Measurements from ENCODE around the gene TSPAN18.

The TSPAN18 gene

DNA sequence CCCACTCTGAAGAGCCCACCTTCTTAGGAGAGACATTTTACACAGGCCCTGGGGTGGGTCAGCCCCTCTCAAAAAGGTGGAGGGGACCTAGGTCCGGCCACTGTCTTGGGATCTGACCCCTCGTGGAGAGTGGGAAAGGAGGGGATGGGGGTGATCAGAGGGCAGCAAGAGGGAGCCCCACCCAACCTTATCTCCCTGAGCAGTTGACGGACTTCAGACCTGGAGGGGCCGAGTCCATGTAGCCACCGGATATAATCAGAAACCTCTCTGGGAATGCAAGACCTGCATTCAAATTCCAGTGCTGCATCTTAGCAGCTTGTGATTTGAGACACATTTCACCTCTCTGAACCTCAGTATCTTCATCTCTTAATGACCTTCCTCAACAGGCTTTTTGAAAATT, 179.9 kb downstream of the TSPAN18 start:
- Histone ChIP-seq H3K4me2 (ENCODE audit: low read length) (no peak overlapping the region), H4K20me1 (ENCODE audit: insufficient read depth, low read length) (no peaks in the 10 kb centered on the region), H3K27me3 (ENCODE audit: low read depth, low read length) (no peaks in the 10 kb centered on the region), H2AFZ (ENCODE audit: low read depth, low read length) (no peak overlapping the region), H3K79me2 (ENCODE audit: low read length) (no peaks in the 10 kb centered on the region), H3K4me3 (ENCODE audit: low read length) (no peak overlapping the region), H3K27ac (ENCODE audit: low read length) (no peak overlapping the region), H3K4me1 (ENCODE audit: low read length) (peaks cover 36% of the 10 kb centered on the region), H3K36me3 (replicated peaks; ENCODE audit: low read depth, low read length) (no peaks in the 10 kb centered on the region), H3K9ac (ENCODE audit: low read length) (no peak overlapping the region), H3K9me3 (ENCODE audit: insufficient read depth, low read length) (no peaks in the 10 kb centered on the region)
- TF ChIP-seq EZH2phosphoT487 (IDR thresholded peaks at IDR 0.05; ENCODE audit: low read depth) = no peak
- TF ChIP-seq, protein P1, sequence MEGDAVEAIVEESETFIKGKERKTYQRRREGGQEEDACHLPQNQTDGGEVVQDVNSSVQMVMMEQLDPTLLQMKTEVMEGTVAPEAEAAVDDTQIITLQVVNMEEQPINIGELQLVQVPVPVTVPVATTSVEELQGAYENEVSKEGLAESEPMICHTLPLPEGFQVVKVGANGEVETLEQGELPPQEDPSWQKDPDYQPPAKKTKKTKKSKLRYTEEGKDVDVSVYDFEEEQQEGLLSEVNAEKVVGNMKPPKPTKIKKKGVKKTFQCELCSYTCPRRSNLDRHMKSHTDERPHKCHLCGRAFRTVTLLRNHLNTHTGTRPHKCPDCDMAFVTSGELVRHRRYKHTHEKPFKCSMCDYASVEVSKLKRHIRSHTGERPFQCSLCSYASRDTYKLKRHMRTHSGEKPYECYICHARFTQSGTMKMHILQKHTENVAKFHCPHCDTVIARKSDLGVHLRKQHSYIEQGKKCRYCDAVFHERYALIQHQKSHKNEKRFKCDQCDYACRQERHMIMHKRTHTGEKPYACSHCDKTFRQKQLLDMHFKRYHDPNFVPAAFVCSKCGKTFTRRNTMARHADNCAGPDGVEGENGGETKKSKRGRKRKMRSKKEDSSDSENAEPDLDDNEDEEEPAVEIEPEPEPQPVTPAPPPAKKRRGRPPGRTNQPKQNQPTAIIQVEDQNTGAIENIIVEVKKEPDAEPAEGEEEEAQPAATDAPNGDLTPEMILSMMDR (IDR thresholded peaks at IDR 0.05; ENCODE audit: low read depth, low read length) = no peak

DNA sequence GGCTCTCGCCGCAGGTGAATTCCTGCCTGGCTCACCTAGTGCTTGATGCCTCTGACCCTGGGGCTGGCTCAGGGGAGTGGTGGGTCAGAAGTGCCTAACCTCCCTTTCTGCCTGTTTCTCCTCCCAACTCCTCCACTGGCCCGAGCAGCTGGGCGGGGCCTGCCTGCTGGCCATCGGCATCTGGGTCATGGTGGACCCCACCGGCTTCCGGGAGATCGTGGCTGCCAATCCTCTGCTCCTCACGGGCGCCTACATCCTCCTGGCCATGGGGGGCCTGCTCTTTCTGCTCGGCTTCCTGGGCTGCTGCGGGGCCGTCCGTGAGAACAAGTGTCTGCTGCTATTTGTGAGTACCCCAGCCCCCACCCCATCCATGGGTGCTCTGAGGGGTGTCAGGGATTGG, 182.8 kb downstream of the TSPAN18 start:
- Histone ChIP-seq H3K9me3 (ENCODE audit: insufficient read depth, low read length) (no peaks in the 10 kb centered on the region), H3K79me2 (ENCODE audit: low read length) (no peaks in the 10 kb centered on the region), H3K9ac (ENCODE audit: low read length) (no peak overlapping the region), H2AFZ (ENCODE audit: low read depth, low read length) (no peak overlapping the region), H3K27me3 (ENCODE audit: low read depth, low read length) (no peaks in the 10 kb centered on the region), H4K20me1 (ENCODE audit: insufficient read depth, low read length) (no peaks in the 10 kb centered on the region), H3K4me2 (ENCODE audit: low read length) (no peak overlapping the region), H3K36me3 (replicated peaks; ENCODE audit: low read depth, low read length) (no peaks in the 10 kb centered on the region), H3K4me3 (ENCODE audit: low read length) (no peak overlapping the region), H3K4me1 (ENCODE audit: low read length) (peaks cover 47% of the 10 kb centered on the region), H3K27ac (ENCODE audit: low read length) (no peak overlapping the region)
- TF ChIP-seq EZH2phosphoT487 (IDR thresholded peaks at IDR 0.05; ENCODE audit: low read depth) = no peak
- TF ChIP-seq, protein P1 (IDR thresholded peaks at IDR 0.05; ENCODE audit: low read depth, low read length) = no peak

DNA sequence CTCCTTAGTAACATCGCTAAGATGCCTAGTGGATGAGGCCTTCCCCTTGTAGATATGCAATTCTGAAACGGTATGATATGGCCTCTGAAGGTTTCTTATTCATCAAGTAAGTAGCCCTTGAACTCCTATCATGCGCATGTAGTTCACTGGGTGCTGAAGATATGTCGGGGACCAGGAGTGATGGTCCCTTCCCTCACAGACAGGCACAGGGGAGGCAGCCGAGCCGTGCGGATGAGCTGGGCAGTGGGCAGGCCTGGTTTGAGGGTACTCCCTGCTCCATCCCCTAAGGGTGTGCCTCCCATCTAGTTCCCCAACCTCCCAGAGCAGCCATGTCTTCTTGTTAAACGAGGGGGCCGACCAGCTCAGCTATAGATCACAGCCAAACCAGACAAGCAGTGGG, 183.8 kb downstream of the TSPAN18 start:
- Histone ChIP-seq H3K4me3 (ENCODE audit: low read length) (no peak overlapping the region), H3K4me1 (ENCODE audit: low read length) (peaks cover 47% of the 10 kb centered on the region), H3K36me3 (replicated peaks; ENCODE audit: low read depth, low read length) (no peaks in the 10 kb centered on the region), H3K27me3 (ENCODE audit: low read depth, low read length) (no peaks in the 10 kb centered on the region), H3K27ac (ENCODE audit: low read length) (no peak overlapping the region), H4K20me1 (ENCODE audit: insufficient read depth, low read length) (no peaks in the 10 kb centered on the region), H3K9ac (ENCODE audit: low read length) (no peak overlapping the region), H3K79me2 (ENCODE audit: low read length) (no peaks in the 10 kb centered on the region), H3K4me2 (ENCODE audit: low read length) (peak overlapping the region; percentile 76), H2AFZ (ENCODE audit: low read depth, low read length) (no peak overlapping the region), H3K9me3 (ENCODE audit: insufficient read depth, low read length) (no peaks in the 10 kb centered on the region)
- TF ChIP-seq EZH2phosphoT487 (IDR thresholded peaks at IDR 0.05; ENCODE audit: low read depth) = no peak
- TF ChIP-seq, protein P1 (IDR thresholded peaks at IDR 0.05; ENCODE audit: low read depth, low read length) = no peak

DNA sequence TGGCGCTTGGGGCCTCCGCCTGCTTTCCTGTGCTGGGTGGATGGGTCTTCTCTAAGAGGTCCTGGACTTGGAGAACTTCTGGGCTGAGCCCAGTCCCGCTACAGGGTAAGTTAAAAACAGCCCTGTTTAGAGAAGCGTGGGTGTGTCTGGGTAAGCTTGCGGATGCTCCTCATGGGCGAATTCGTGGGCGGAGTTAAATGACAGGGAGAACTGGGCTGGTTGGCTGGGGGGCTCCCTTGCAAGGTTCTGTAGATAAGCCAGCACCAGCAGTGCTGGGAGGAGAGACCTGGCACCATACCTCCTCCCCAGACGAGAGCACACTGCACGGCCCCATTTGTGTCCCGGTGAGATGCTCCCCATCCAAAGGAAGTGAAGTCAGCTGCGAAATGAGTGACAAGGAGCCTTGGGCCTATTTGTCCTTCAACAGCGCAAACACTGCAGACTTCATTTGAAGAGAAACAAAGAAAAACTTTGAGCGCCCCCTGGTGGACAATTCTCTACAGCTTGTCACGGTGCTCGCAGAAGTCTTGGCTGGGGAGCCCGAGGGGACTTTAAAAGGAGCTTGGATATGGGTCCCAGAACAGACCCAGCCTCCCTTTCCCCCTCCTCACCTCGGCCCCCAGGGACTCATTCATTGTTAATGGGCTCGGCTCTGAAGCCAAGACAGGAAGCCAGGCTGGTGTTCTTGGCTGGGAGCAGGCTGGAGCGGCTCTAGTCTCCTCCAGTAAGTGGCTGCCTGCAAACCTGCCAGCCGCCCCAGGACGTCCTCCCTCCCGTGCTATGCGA, 184.5 kb downstream of the TSPAN18 start:
- H3K27me3 ChIP-seq (ENCODE audit: low read depth, low read length) = no peaks in the 10 kb centered on the region
- H3K79me2 ChIP-seq (ENCODE audit: low read length) = no peaks in the 10 kb centered on the region
- H2AFZ ChIP-seq (ENCODE audit: low read depth, low read length) = peak overlapping the region; percentile 82
- H3K9me3 ChIP-seq (ENCODE audit: insufficient read depth, low read length) = no peaks in the 10 kb centered on the region
- H3K36me3 ChIP-seq (replicated peaks; ENCODE audit: low read depth, low read length) = no peaks in the 10 kb centered on the region
- TF ChIP-seq, protein P1 (IDR thresholded peaks at IDR 0.05; ENCODE audit: low read depth, low read length) = peak; percentile 85
- no peak for TF ChIP-seq EZH2phosphoT487 (IDR thresholded peaks at IDR 0.05; ENCODE audit: low read depth)
- no peak overlapping the region for H3K27ac ChIP-seq (ENCODE audit: low read length)
- H3K4me3 ChIP-seq (ENCODE audit: low read length) = peak overlapping the region; percentile 58
- peak overlapping the region; percentile 76 for H3K4me2 ChIP-seq (ENCODE audit: low read length)
- no peaks in the 10 kb centered on the region for H4K20me1 ChIP-seq (ENCODE audit: insufficient read depth, low read length)
- H3K4me1 ChIP-seq (ENCODE audit: low read length) = peaks cover 47% of the 10 kb centered on the region
- H3K9ac ChIP-seq (ENCODE audit: low read length) = no peak overlapping the region; the same call in 1 of the 2 replicates

Measured in OCI-LY3 (cell line).